ENCODE measurements around the gene ANP32E.
"Not testable (repeated sequence)": the region's sequence is repeated elsewhere in the genome, so short reads cannot be mapped to it uniquely, and the experiment has no call there.

Gene ANP32E

GRCh38 chr1:150213170-150214098, 22.5 kb downstream of the ANP32E start:
- peak; percentile 19 for TF ChIP-seq CTCF (IDR thresholded peaks at IDR 0.05; ENCODE audit: borderline replicate concordance, control extremely low read depth, extremely low read depth, insufficient read depth, missing control alignments)
- in situ Hi-C loops (cut with MboI; ENCODE audit: low sequenced_read_pairs, unreplicated experiment): no loop called here
- peak; percentile 94 for DNase-seq (ENCODE audit: low spot score)

DNA sequence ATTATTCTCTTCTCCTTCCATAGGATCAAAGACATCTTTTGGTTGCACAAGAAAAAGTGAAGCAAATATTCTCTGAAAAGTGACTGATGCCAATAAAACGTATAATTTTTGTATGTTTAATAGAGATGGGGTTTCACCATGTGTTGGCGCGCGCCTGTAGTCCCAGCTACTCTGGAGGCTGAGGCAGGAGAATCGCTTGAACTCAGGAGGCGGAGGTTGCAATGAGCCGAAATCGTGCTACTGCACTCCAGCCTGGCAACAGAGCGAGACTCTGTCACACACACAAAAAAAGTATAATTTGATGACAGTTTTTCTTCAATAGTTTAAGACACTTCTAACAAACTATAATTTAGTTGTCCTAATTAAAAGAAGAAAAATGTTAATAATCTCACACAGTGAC, 23.8 kb downstream of the ANP32E start:
- TF ChIP-seq CTCF (IDR thresholded peaks at IDR 0.05; ENCODE audit: borderline replicate concordance, control extremely low read depth, extremely low read depth, insufficient read depth, missing control alignments): no peak
- DNase-seq (ENCODE audit: low spot score): no peak
- in situ Hi-C loops (cut with MboI; ENCODE audit: low sequenced_read_pairs, unreplicated experiment): no loop called here

DNA sequence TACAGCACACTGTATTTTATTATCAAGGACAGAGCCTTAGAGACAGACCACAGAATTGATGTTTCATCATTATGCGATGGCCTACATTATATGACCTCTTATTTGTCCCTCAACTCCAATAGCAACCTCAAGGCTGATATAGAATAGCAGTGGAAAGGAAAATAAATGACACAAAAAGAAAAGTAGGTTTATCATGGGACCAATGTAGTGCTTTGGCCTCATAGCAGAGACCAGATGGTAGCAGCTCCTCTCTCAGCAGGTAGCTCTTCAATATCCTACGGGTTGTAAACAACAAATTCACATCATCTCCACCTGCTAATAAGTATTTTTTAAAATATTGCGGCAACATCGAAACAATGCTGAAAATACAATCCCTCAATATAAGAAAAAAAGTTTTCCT, 25.2 kb downstream of the ANP32E start:
- no peak for TF ChIP-seq CTCF (IDR thresholded peaks at IDR 0.05; ENCODE audit: borderline replicate concordance, control extremely low read depth, extremely low read depth, insufficient read depth, missing control alignments)
- in situ Hi-C loops (cut with MboI; ENCODE audit: low sequenced_read_pairs, unreplicated experiment): no loop called here
- DNase-seq (ENCODE audit: low spot score): no peak

DNA sequence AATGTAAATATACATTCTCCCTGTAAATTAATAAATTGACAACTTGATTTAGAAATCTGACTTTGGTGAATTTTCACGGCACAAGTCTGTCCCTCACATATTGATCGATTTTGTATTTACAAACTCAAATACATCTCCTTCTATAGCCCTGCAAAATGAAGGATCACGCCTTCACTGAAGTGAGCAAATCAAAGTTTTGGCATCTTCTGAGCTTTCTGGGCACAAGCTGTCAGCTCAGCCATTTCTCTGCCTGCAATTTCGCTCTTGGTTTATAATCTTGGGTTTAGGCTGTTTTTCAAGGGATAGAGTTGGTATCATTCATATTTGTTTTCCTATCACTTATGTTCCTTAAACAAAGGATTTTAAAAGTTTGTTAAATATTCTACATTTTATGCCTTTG, 25.8 kb downstream of the ANP32E start:
- no peak for DNase-seq (ENCODE audit: low spot score)
- in situ Hi-C loops (cut with MboI; ENCODE audit: low sequenced_read_pairs, unreplicated experiment): no loop called here
- TF ChIP-seq CTCF (IDR thresholded peaks at IDR 0.05; ENCODE audit: borderline replicate concordance, control extremely low read depth, extremely low read depth, insufficient read depth, missing control alignments): no peak

- DNase-seq (ENCODE audit: low spot score); in situ Hi-C loops (cut with MboI; ENCODE audit: low sequenced_read_pairs, unreplicated experiment): not testable (repeated sequence)
Observed at GRCh38 chr1:150208460-150208859, 27.5 kb downstream of the ANP32E start.

GRCh38 chr1:150207281-150207971, 28.5 kb downstream of the ANP32E start:
- in situ Hi-C loops (cut with MboI; ENCODE audit: low sequenced_read_pairs, unreplicated experiment): no loop called here
- TF ChIP-seq CTCF (IDR thresholded peaks at IDR 0.05; ENCODE audit: borderline replicate concordance, control extremely low read depth, extremely low read depth, insufficient read depth, missing control alignments): no peak
- DNase-seq (ENCODE audit: low spot score): no peak

- in situ Hi-C loops (cut with MboI; ENCODE audit: low sequenced_read_pairs, unreplicated experiment): no loop called here
- no peak for TF ChIP-seq CTCF (IDR thresholded peaks at IDR 0.05; ENCODE audit: borderline replicate concordance, control extremely low read depth, extremely low read depth, insufficient read depth, missing control alignments)
- DNase-seq (ENCODE audit: low spot score): no peak
Observed at GRCh38 chr1:150196417-150196816, 39.5 kb downstream of the ANP32E start.

Measured in GM13976 (cell line).